MM.1S (cell line): ENCODE results near the gene ARL2BP.
A peak's percentile ranks its signal among the peaks of the same experiment; 100 is the strongest.

ENCODE experiments used
- DNase-seq: peaks from one replicate; pipeline ENCODE4 v3.0.0-alpha.2; 2015
- H2AFZ ChIP-seq: fragments of 300-600 bp; sonication (generic); 2 replicates; pipeline ENCODE4 v1.6.0; 2016; ENCODE audit warnings: antibody characterized with exemption, low read length
- H3F3A ChIP-seq: fragments of 300-600 bp; sonication (generic); 2 replicates; pipeline ENCODE4 v1.6.1; 2016; ENCODE audit warnings: mild to moderate bottlenecking, antibody characterized with exemption, low read length, moderate library complexity, mixed read lengths; ENCODE audit not compliant: insufficient read depth
- H3K27ac ChIP-seq: fragments of 300-600 bp; sonication (generic); 2 replicates; pipeline ENCODE4 v1.5.1; 2016; ENCODE audit warnings: mild to moderate bottlenecking, low read length
- H3K27me3 ChIP-seq: fragments of 300-600 bp; sonication (generic); replicated peaks from 2 replicates; pipeline ENCODE4 v1.6.0; 2016; ENCODE audit warnings: low read length; ENCODE audit not compliant: insufficient read depth
- H3K36me3 ChIP-seq: fragments of 300-600 bp; sonication (generic); replicated peaks from 2 replicates; pipeline ENCODE4 v1.6.1; 2016; ENCODE audit warnings: mild to moderate bottlenecking, low read length, mixed read lengths; ENCODE audit not compliant: insufficient read depth
- H3K4me1 ChIP-seq: fragments of 300-600 bp; sonication (generic); 2 replicates; pipeline ENCODE4 v1.6.1; 2016; ENCODE audit warnings: low read length, mixed read lengths
- H3K4me2 ChIP-seq: fragments of 300-600 bp; sonication (generic); 2 replicates; pipeline ENCODE4 v1.6.0; 2016; ENCODE audit warnings: low read depth, low read length
- H3K4me3 ChIP-seq: fragments of 300-600 bp; sonication (generic); 2 replicates; pipeline ENCODE4 v1.5.1; 2016; ENCODE audit warnings: low read length, mixed read lengths
- H3K79me2 ChIP-seq: fragments of 300-600 bp; sonication (generic); 2 replicates; pipeline ENCODE4 v1.6.1; 2016; ENCODE audit warnings: mixed run types, low read length, mixed read lengths
- H3K9ac ChIP-seq: fragments of 300-600 bp; sonication (generic); 2 replicates; pipeline ENCODE4 v1.6.1; 2016; ENCODE audit warnings: low read length, mixed read lengths
- H3K9me2 ChIP-seq: fragments of 300-600 bp; sonication (generic); replicated peaks from 2 replicates; pipeline ENCODE4 v1.6.1; 2016; ENCODE audit warnings: mild to moderate bottlenecking, low read length, mixed read lengths; ENCODE audit not compliant: insufficient read depth
- H3K9me3 ChIP-seq: fragments of 300-600 bp; sonication (generic); replicated peaks from 2 replicates; pipeline ENCODE4 v1.6.1; 2016; ENCODE audit warnings: mild to moderate bottlenecking, low read length, mixed read lengths; ENCODE audit not compliant: insufficient read depth
- H4K20me1 ChIP-seq: fragments of 300-600 bp; sonication (generic); 2 replicates; pipeline ENCODE4 v1.6.1; 2016; ENCODE audit warnings: mild to moderate bottlenecking, low read length, moderate library complexity, mixed read lengths; ENCODE audit not compliant: insufficient read depth
- CTCF ChIP-seq: fragments of 300-600 bp; sonication (generic); IDR thresholded peaks from 2 replicates; pipeline ENCODE4 v1.5.1; 2016; ENCODE audit warnings: antibody characterized with exemption, low read length, mixed read lengths
- EZH2 ChIP-seq: fragments of 300-600 bp; sonication (generic); optimal IDR thresholded peaks from 2 replicates; pipeline ENCODE3; 2017; ENCODE audit warnings: low read depth, mild to moderate bottlenecking, antibody characterized with exemption, low read length, mixed read lengths
- EZH2phosphoT487 ChIP-seq: fragments of 300-600 bp; sonication (generic); IDR thresholded peaks from 2 replicates; pipeline ENCODE4 v1.6.1; 2018; ENCODE audit warnings: antibody characterized with exemption, low read length

ARL2BP gene

DNA sequence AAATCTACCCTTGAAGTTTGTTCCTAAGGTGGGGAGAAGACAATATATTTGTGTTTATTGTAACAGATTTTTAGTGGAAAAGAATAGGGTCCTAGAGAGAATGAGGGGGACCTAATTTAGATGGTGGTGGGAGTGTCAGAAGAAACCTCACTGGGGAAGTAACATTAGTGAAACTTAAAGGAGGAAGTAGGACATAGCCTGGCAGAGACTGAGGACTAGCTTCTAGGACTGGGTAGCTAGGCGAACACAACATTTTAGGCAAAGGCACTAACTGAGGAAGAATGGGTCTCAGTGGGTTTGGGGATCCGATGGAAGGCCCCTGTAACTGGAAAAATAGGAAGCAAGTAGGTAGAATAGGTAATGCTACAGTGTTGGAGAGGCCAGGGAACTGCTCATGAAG is 4.2 kb upstream of the ARL2BP start:
- Histone ChIP-seq H3K4me2 (no peak overlapping the region), H3K4me3 (no peak overlapping the region)
- TF ChIP-seq CTCF (no peak), EZH2 (no peak), EZH2phosphoT487 (no peak)

GRCh38 chr16:57242650-57243049 is 2.4 kb upstream of the ARL2BP start:
- no peak overlapping the region for H3K9ac ChIP-seq
- no peak overlapping the region for H3K4me2 ChIP-seq
- DNase-seq, result no peak

More for the DNA sequence above, 4.2 kb upstream of the ARL2BP start:
- DNase-seq, result no peak
- Histone ChIP-seq H3F3A (peaks cover 13% of the 10 kb centered on the region), H3K4me1 (peaks cover 3% of the 10 kb centered on the region; the same call in 1 of the 2 replicates), H3K79me2 (peaks cover 3% of the 10 kb centered on the region), H3K9me3 (no peaks in the 10 kb centered on the region), H2AFZ (no peak overlapping the region), H3K27ac (no peak overlapping the region), H3K9me2 (no peaks in the 10 kb centered on the region), H4K20me1 (no peaks in the 10 kb centered on the region), H3K9ac (no peak overlapping the region), H3K36me3 (peaks cover 8% of the 10 kb centered on the region; the same call in 1 of the 2 replicates), H3K27me3 (no peaks in the 10 kb centered on the region)

GRCh38 chr16:57244463-57244766 is 644 bp upstream of the ARL2BP start:
- no peaks in the 10 kb centered on the region for H4K20me1 ChIP-seq
- peak overlapping the region; percentile 61; the same call in 1 of the 2 replicates for H3K27ac ChIP-seq
- H3K4me2 ChIP-seq, result peak overlapping the region; percentile 74
- no peak for DNase-seq
- H3K4me3 ChIP-seq, result peak overlapping the region; percentile 56
- H3F3A ChIP-seq, result peaks cover 16% of the 10 kb centered on the region
- H3K79me2 ChIP-seq, result peaks cover 8% of the 10 kb centered on the region
- no peaks in the 10 kb centered on the region for H3K9me2 ChIP-seq
- peak overlapping the region; percentile 71 for H2AFZ ChIP-seq
- H3K36me3 ChIP-seq, result 0 out of 2 replicates have a peak, but pooled peaks cover under 1% of the 10 kb centered on the region
- no peaks in the 10 kb centered on the region for H3K9me3 ChIP-seq
- TF ChIP-seq EZH2, result no peak
- no peak for TF ChIP-seq EZH2phosphoT487
- TF ChIP-seq CTCF, result no peak
- peak overlapping the region; percentile 54 for H3K9ac ChIP-seq
- peaks cover 7% of the 10 kb centered on the region for H3K4me1 ChIP-seq
- no peaks in the 10 kb centered on the region for H3K27me3 ChIP-seq

More at GRCh38 chr16:57242650-57243049, 2.4 kb upstream of the ARL2BP start:
- H3K27me3 ChIP-seq, result no peaks in the 10 kb centered on the region
- TF ChIP-seq EZH2phosphoT487 (no peak), CTCF (no peak), EZH2 (no peak)
- H3K36me3 ChIP-seq, result peaks cover 8% of the 10 kb centered on the region; the same call in 1 of the 2 replicates
- no peaks in the 10 kb centered on the region for H3K9me2 ChIP-seq
- H3K9me3 ChIP-seq, result no peaks in the 10 kb centered on the region
- H3K79me2 ChIP-seq, result peaks cover 8% of the 10 kb centered on the region
- no peaks in the 10 kb centered on the region for H4K20me1 ChIP-seq
- H2AFZ ChIP-seq, result no peak overlapping the region
- H3K4me1 ChIP-seq, result peaks cover 7% of the 10 kb centered on the region
- no peak overlapping the region for H3K4me3 ChIP-seq
- H3F3A ChIP-seq, result peaks cover 16% of the 10 kb centered on the region
- no peak overlapping the region for H3K27ac ChIP-seq
